Lower leg skin (tissue), 4 donors: ENCODE data around the gene NMNAT1. TPM values are rescaled to one million over a fixed set of nuclear protein-coding genes. Genes with fewer than 3 reads are reported as not detected.

Experiments
- DNase-seq, 2 donors: peaks; one replicate each; pipeline ENCODE4 v3.0.0-alpha.2; 2019; ENCODE audit warnings: low spot score in 2 of 2
- H3K4me3 ChIP-seq: fragments of 200-600 bp; sonication (generic); 2 replicates; pipeline ENCODE4 v1.5.1; 2017; ENCODE audit warnings: mild to moderate bottlenecking, low read depth; ENCODE audit not compliant: poor library complexity, severe bottlenecking
- CTCF ChIP-seq, 3 donors: fragments of 450-650 bp; IDR thresholded peaks; one replicate each; pipeline ENCODE4 v1.5.1; 2016; ENCODE audit warnings: antibody characterized with exemption in 3 of 3, mild to moderate bottlenecking in 3 of 3, moderate library complexity in 2 of 3
- POLR2A ChIP-seq, 2 donors: fragments of 450-650 bp; IDR thresholded peaks; one replicate each; pipeline ENCODE4 v1.6.1; 2016 to 2017; ENCODE audit warnings: antibody characterized with exemption in 2 of 2, mild to moderate bottlenecking in 1 of 2, moderate library complexity in 1 of 2
- WGBS, 2 donors: methylation state at CpG; one replicate each; pipeline ENCODE4 v1.1.5; 2018; 5-methylcytosine and 5-hydroxymethylcytosine counted together
- intact Hi-C: fragments of 100-400 bp; cut with DNase I; formaldehyde crosslinking; loops from one replicate; pipeline ENCODE4 v1.15.0; 2023; ENCODE audit warnings: low total_unique reads
- total RNA-seq, 4 donors: library from RNA; depleted of rRNA; stranded (reverse); fragments of >200 nt; gene quantifications; one replicate each; pipeline ENCODE4 v1.1.0, GENCODE V29; 2016

NMNAT1 gene
- total RNA-seq, 4 donors from 2014 or later: 3.2 to 8.2 (median 5.3) TPM

- DNase-seq: no peak
- WGBS, 2 donors: 73 to 76% methylated on average over 12 of the region's 12 CpGs
- no peak for TF ChIP-seq POLR2A (IDR thresholded peaks at IDR 0.05)
- no peak for TF ChIP-seq CTCF (IDR thresholded peaks at IDR 0.05)
- no peak overlapping the region for H3K4me3 ChIP-seq
- intact Hi-C loops: no loop called here
Observed at GRCh38 chr1:9960706-9961562, 17.7 kb downstream of the NMNAT1 start.

DNA sequence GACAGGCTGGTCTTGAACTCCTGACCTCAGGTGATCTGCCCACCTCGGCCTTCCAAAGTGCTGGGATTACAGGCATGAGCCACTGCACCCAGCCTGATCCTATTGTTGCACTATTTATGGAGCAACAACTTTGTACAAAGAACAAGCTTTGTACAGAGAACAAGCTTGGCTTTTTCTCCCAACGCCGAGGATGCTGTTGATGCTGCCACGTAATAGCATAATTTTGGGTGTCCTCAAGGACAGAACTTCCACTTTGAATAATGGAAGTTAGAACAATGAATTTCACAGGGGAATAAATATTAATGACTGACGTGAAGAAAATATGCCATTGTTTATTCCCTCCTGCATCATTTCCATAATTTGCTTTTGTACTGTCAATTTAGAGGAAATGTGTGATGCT, 41.0 kb downstream of the NMNAT1 start:
- no peak for DNase-seq
- 83 to 86% methylated on average over 5 of the region's 5 CpGs for WGBS, 2 donors
- no peak for TF ChIP-seq CTCF (IDR thresholded peaks at IDR 0.05)
- no peak for TF ChIP-seq POLR2A (IDR thresholded peaks at IDR 0.05)
- intact Hi-C loops: no loop called here
- H3K4me3 ChIP-seq: no peak overlapping the region

GRCh38 chr1:9985001-9985400, 41.7 kb downstream of the NMNAT1 start:
- intact Hi-C loops: no loop called here
- H3K4me3 ChIP-seq: no peak overlapping the region
- no peak for TF ChIP-seq CTCF (IDR thresholded peaks at IDR 0.05)
- no peak for TF ChIP-seq POLR2A (IDR thresholded peaks at IDR 0.05)
- no peak for DNase-seq
- 59% methylated on average over 6 of the region's 6 CpGs for WGBS, 2 donors

DNA sequence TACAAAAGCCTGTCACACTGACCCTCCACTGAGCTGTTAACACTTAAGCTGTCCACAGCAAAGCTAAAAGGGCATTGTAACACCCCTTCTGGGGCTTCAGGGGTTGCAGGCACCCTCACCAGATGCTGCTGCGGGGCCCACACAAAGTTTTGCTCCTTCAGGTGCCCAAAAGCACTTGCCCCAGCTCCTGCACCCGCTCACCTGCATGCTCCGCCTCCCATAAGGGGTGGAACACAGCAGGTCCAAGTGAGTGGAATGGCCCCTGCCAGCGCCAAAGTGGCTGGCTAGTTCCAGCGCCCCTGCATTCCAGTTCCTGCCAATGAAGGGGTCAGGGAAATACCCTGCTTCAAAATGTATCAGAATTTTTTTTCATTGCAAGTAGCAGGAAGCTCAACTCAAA, 46.5 kb downstream of the NMNAT1 start:
- TF ChIP-seq CTCF (IDR thresholded peaks at IDR 0.05) (no peak), POLR2A (IDR thresholded peaks at IDR 0.05) (no peak)
- no peak overlapping the region for H3K4me3 ChIP-seq
- intact Hi-C loops: no loop called here
- 85 to 86% methylated on average over 5 of the region's 5 CpGs for WGBS, 2 donors
- no peak for DNase-seq

DNA sequence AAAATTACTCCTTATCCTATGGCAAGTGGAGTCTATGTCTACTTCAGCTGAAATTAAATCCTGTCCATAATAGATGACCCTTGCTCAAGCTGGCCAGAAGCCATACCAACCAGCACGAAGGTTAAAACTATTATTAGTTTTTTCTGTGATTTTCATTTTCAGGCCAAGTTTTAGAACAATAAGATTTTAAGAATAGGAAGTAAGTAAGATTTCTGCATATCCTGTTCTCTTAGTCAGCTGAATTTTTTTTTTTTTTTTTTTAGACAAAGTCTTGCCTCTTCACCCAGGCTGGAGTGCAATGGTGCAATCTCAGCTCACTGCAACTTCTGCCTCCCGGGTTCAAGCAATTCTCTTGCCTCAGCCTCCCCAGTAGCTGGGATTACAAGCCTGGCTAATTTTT, 47.7 kb downstream of the NMNAT1 start:
- TF ChIP-seq POLR2A (IDR thresholded peaks at IDR 0.05) (no peak), CTCF (IDR thresholded peaks at IDR 0.05) (no peak)
- WGBS, 2 donors: 55 to 57% methylated on average over 2 of the region's 2 CpGs
- DNase-seq: no peak
- intact Hi-C loops: no loop called here
- H3K4me3 ChIP-seq: no peak overlapping the region

DNA sequence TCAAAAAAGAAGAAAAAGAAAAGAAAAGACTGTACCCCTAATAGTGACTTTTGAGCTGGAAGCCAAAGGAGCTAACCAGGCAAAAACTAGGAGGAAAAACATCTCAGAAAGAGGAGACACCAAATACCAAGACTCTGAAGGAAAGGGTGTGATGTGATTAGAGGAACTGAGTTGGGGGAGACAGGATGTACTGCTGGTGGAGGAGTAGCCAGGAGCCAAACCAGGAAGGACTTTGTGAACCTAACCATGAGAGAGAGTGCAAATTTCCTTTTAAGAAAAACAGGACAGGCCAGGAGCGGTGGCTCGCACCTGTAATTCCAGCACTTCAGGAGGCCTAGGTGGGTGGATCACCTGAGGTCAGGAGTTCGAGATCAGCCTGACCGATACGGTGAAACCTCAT, 49.6 kb downstream of the NMNAT1 start:
- DNase-seq: no peak
- intact Hi-C loops: no loop called here
- H3K4me3 ChIP-seq: no peak overlapping the region
- 80 to 85% methylated on average over 5 of the region's 5 CpGs for WGBS, 2 donors
- no peak for TF ChIP-seq CTCF (IDR thresholded peaks at IDR 0.05)
- no peak for TF ChIP-seq POLR2A (IDR thresholded peaks at IDR 0.05)
